ENCODE results near the gene INA. TPM values are rescaled to one million over a fixed set of nuclear protein-coding genes. Genes with fewer than 3 reads are reported as not detected.
A peak's percentile ranks its signal among the peaks of the same experiment; 100 is the strongest.

INA gene
- total and polyA plus RNA-seq, 11 donors, result 0.04 to 0.11 (median 0.08) TPM; not detected in 8

DNA sequence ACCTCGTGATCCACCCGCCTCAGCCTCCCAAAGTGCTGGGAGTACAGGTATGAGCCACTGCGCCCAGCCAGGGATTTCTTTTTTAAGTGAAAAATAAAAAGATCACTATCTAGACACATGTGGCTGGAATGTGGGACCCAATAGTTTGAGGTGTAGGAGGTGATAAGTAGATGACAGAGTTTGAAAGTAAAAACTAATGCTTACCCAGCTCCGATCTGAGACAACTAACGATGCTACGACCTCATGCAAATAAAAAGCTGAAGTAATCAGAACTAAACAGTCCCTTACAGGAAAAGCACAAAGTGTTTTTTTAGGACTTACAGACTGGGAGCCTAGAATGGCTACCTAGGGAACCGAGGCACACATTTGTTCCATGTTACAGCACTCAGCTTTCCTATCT is 51.0 kb downstream of the INA start:
- WGBS, 4 donors, result 85 to 95% (median 94%) methylated on average over 7 of the region's 7 CpGs
- Histone ChIP-seq H3K27me3 (no peaks in the 10 kb centered on the region), H3K4me3 (no peak overlapping the region), H3K27ac (no peak overlapping the region), H3K36me3 (peaks cover 0 to 94% (median 82%) of the 10 kb centered on the region in 9 donors), H3K9me3 (no peaks in the 10 kb centered on the region), H3K4me1 (no peaks in the 10 kb centered on the region)
- ATAC-seq, result no peak
- intact Hi-C loops (cut with DNase I), result no loop called here
- DNase-seq, result no peak
- TF ChIP-seq POLR2A (IDR thresholded peaks at IDR 0.05), result no peak
- TF ChIP-seq, protein P1, sequence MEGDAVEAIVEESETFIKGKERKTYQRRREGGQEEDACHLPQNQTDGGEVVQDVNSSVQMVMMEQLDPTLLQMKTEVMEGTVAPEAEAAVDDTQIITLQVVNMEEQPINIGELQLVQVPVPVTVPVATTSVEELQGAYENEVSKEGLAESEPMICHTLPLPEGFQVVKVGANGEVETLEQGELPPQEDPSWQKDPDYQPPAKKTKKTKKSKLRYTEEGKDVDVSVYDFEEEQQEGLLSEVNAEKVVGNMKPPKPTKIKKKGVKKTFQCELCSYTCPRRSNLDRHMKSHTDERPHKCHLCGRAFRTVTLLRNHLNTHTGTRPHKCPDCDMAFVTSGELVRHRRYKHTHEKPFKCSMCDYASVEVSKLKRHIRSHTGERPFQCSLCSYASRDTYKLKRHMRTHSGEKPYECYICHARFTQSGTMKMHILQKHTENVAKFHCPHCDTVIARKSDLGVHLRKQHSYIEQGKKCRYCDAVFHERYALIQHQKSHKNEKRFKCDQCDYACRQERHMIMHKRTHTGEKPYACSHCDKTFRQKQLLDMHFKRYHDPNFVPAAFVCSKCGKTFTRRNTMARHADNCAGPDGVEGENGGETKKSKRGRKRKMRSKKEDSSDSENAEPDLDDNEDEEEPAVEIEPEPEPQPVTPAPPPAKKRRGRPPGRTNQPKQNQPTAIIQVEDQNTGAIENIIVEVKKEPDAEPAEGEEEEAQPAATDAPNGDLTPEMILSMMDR (IDR thresholded peaks at IDR 0.05), result no peak

DNA sequence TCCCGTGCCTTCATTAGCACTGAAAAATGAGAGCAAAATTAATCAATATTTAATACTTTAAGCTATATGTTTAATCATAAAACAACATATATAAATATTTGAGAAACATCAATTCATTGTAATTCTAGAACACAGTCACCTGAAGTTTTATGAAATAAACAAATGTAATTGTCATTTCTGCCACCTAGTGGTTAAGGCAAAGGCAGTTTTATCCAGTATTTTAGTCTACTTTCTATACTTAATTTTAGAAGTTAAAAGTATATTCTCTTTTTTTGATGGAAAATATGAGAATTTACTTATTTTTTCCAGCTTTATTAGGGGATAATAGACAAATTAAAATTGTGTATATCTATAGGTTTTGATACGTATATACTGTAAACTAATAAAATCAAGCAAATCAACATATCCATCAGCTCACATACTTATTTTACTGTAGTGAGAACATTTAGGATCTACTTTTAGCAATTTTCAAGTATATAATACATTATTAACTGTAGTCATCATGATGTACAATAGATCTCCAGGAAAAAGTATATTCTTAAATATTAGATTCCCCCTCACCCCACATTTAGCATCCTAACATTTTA is 57.1 kb downstream of the INA start:
- Histone ChIP-seq H3K27me3 (no peaks in the 10 kb centered on the region), H3K27ac (no peak overlapping the region), H3K36me3 (peaks cover 0 to 82% (median 74%) of the 10 kb centered on the region in 9 donors), H3K9me3 (no peaks in the 10 kb centered on the region), H3K4me1 (no peaks in the 10 kb centered on the region), H3K4me3 (no peak overlapping the region)
- WGBS, 4 donors, result 92 to 94% (median 94%) methylated on average over 2 of the region's 2 CpGs
- no peak for ATAC-seq
- intact Hi-C loops (cut with DNase I), result loop anchor here in 5 of 10 donors (5.0 to 10.0 kb wide), 4 partner anchors 417 to 619 kb away; partner anchors contain the start of genes CNNM2 (in 4 of the 5), ARL3 (in 1 of the 5), CYP17A1 (in 1 of the 5) and SFXN2 (in 1 of the 5)
- no peak for TF ChIP-seq POLR2A (IDR thresholded peaks at IDR 0.05)
- TF ChIP-seq, protein P1 (IDR thresholded peaks at IDR 0.05), result peak; percentile 39 to 69 (median 61)
- DNase-seq, result no peak

DNA sequence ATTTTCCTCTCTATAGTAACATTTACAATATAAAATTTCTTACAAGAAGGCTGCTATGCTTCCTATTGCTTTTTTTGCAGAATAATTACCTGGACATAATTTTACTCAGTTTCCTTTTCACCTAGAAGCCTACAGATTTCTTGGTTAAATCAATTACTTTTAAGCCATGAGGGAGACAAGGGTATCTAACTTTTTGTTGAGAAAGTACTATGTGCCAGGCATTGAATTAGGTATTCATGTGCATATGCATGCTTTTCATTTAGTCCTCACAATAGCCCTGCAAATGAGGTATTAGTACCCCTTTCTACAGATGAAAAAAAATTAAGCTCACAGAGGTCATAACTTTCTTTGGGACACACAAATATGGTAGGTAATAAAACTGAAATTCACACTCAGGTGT is 57.6 kb downstream of the INA start:
- H3K4me1 ChIP-seq, result no peaks in the 10 kb centered on the region
- TF ChIP-seq, protein P1 (IDR thresholded peaks at IDR 0.05), result no peak
- TF ChIP-seq POLR2A (IDR thresholded peaks at IDR 0.05), result no peak
- no peak overlapping the region for H3K4me3 ChIP-seq
- H3K36me3 ChIP-seq, result peaks cover 0 to 84% (median 77%) of the 10 kb centered on the region in 9 donors
- no peak for ATAC-seq
- no peak overlapping the region for H3K27ac ChIP-seq
- no peak for DNase-seq
- intact Hi-C loops (cut with DNase I), result loop anchor here in 5 of 10 donors (5.0 to 10.0 kb wide), 4 partner anchors 417 to 620 kb away; partner anchors contain the start of genes CNNM2 (in 4 of the 5), ARL3 (in 1 of the 5), CYP17A1 (in 1 of the 5) and SFXN2 (in 1 of the 5)
- no peaks in the 10 kb centered on the region for H3K9me3 ChIP-seq
- H3K27me3 ChIP-seq, result no peaks in the 10 kb centered on the region

DNA sequence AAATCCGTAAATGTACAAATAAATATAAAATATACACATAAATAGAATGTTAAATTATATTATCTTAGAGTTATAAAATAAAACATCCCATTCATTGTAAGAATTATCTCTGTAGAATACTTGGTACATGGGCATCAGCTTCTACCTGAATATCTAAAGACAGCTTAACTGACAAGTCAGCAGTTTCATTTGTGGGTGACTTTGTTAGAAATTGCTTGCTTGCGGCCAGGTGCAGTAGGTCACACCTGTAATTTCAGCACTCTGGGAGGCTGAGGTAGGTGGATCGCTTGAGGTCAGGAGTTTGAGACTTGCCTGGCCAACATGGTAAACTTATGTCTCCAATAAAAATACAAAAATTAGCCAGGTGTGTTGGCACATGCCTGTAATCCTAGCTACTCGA is 59.4 kb downstream of the INA start:
- DNase-seq, result no peak
- no peak overlapping the region for H3K4me3 ChIP-seq
- intact Hi-C loops (cut with DNase I), result loop anchor here in 5 of 10 donors (10.0 kb wide), 3 partner anchors 422 to 622 kb away; partner anchors contain the start of genes CNNM2 (in 3 of the 5), ARL3 (in 1 of the 5), CYP17A1 (in 1 of the 5) and SFXN2 (in 1 of the 5)
- WGBS, 4 donors, result 95 to 98% (median 97%) methylated on average over 4 of the region's 4 CpGs
- H3K27me3 ChIP-seq, result no peaks in the 10 kb centered on the region
- H3K27ac ChIP-seq, result no peak overlapping the region
- no peaks in the 10 kb centered on the region for H3K9me3 ChIP-seq
- peaks cover 0 to 75% (median 61%) of the 10 kb centered on the region in 9 donors for H3K36me3 ChIP-seq
- no peaks in the 10 kb centered on the region for H3K4me1 ChIP-seq
- ATAC-seq, result no peak
- TF ChIP-seq, protein P1 (IDR thresholded peaks at IDR 0.05), result no peak
- TF ChIP-seq POLR2A (IDR thresholded peaks at IDR 0.05), result no peak

Other genes starting within 250 kb of the INA start
- 10 to 100 TPM; 32.0 to 70.6 (median 49.1) TPM for gene NT5C2, start 83.9 kb upstream of the INA start, total RNA-seq
- 10 to 100 TPM; 26.2 to 38.9 TPM for gene NT5C2, start 83.9 kb upstream of the INA start, polyA plus RNA-seq
- not detected for gene RPEL1, start 31.3 kb upstream of the INA start, total RNA-seq
- not detected for gene RPEL1, start 31.3 kb upstream of the INA start, polyA plus RNA-seq
- gene PCGF6, start 74.0 kb downstream of the INA start, total RNA-seq, result 1 to 10 TPM; 5.3 to 8.1 (median 6.6) TPM
- 1 to 10 TPM; 5.8 to 8.5 TPM for gene PCGF6, start 74.0 kb downstream of the INA start, polyA plus RNA-seq
- gene TAF5, start 90.8 kb downstream of the INA start, total RNA-seq, result 1 to 10 TPM; 1.1 to 3.3 (median 2.1) TPM
- 1 to 10 TPM; 1.2 to 2.1 TPM for gene TAF5, start 90.8 kb downstream of the INA start, polyA plus RNA-seq
- 1,000 to 10,000 TPM in 6 of 9 donors, 100 to 1,000 TPM in 3; 747 to 1,376 (median 1,173) TPM for gene ATP5MK, start 119.3 kb downstream of the INA start, total RNA-seq
- 1,000 to 10,000 TPM; 1,301 to 5,274 TPM for gene ATP5MK, start 119.3 kb downstream of the INA start, polyA plus RNA-seq
- 10 to 100 TPM in 6 of 9 donors, 1 to 10 TPM in 3; 8.8 to 15.8 (median 12.1) TPM for gene PDCD11, start 119.5 kb downstream of the INA start, total RNA-seq
- gene PDCD11, start 119.5 kb downstream of the INA start, polyA plus RNA-seq, result 10 to 100 TPM in 1 of 2 donors, 1 to 10 TPM in 1; 8.0 to 17.2 TPM
- 10 to 100 TPM in 7 of 9 donors, 1 to 10 TPM in 2; 8.2 to 36.8 (median 11.2) TPM for gene CALHM2, start 175.2 kb downstream of the INA start, total RNA-seq
- gene CALHM2, start 175.2 kb downstream of the INA start, polyA plus RNA-seq, result 10 to 100 TPM in 1 of 2 donors, 1 to 10 TPM in 1; 9.2 to 20.1 TPM
- gene CALHM1, start 181.8 kb downstream of the INA start, total RNA-seq, result not detected
- not detected for gene CALHM1, start 181.8 kb downstream of the INA start, polyA plus RNA-seq
- gene CALHM3, start 202.1 kb downstream of the INA start, total RNA-seq, result not detected
- gene CALHM3, start 202.1 kb downstream of the INA start, polyA plus RNA-seq, result not detected
- under 1 TPM in 7 of 9 donors, not detected in 2; 0.08 to 0.64 (median 0.21) TPM for gene NEURL1, start 216.6 kb downstream of the INA start, total RNA-seq
- under 1 TPM; 0.07 to 0.08 TPM for gene NEURL1, start 216.6 kb downstream of the INA start, polyA plus RNA-seq

Data from heart left ventricle (tissue), 16 donors.